Hepatocyte (in vitro differentiated cells): ENCODE measurements around the gene OR2M3. TPM values are rescaled to one million over a fixed set of nuclear protein-coding genes. Genes with fewer than 3 reads are reported as not detected.

ENCODE experiments used
- DNase-seq: peaks from one replicate; pipeline ENCODE4 v3.0.0-alpha.2; 2016; ENCODE audit warnings: low spot score
- H2AFZ ChIP-seq: fragments of 200-600 bp; sonication (generic); 2 replicates; pipeline ENCODE4 v1.6.0; 2016; ENCODE audit warnings: antibody characterized with exemption, mild to moderate bottlenecking
- H3K27ac ChIP-seq: fragments of 200-600 bp; sonication (generic); 2 replicates; pipeline ENCODE4 v1.5.1; 2016; ENCODE audit warnings: mild to moderate bottlenecking
- H3K27me3 ChIP-seq: fragments of 200-600 bp; sonication (generic); 2 replicates; pipeline ENCODE4 v1.6.1; 2016
- H3K36me3 ChIP-seq: fragments of 200-600 bp; sonication (generic); replicated peaks from 2 replicates; pipeline ENCODE4 v1.5.1; 2016; ENCODE audit warnings: low read depth; ENCODE audit not compliant: insufficient read depth
- H3K4me1 ChIP-seq: fragments of 200-600 bp; sonication (generic); 2 replicates; pipeline ENCODE4 v1.5.1; 2016; ENCODE audit warnings: mild to moderate bottlenecking, moderate library complexity; ENCODE audit not compliant: insufficient read depth
- H3K4me2 ChIP-seq: fragments of 200-600 bp; sonication (generic); 2 replicates; pipeline ENCODE4 v1.6.0; 2016
- H3K4me3 ChIP-seq: fragments of 200-600 bp; sonication (generic); 2 replicates; pipeline ENCODE4 v1.5.1; 2016; ENCODE audit warnings: mild to moderate bottlenecking
- H3K79me2 ChIP-seq: fragments of 200-600 bp; sonication (generic); 2 replicates; pipeline ENCODE4 v1.6.0; 2017; ENCODE audit warnings: mild to moderate bottlenecking
- H3K9me2 ChIP-seq: fragments of 200-600 bp; sonication (generic); replicated peaks from 2 replicates; pipeline ENCODE4 v1.6.0; 2017; ENCODE audit warnings: mild to moderate bottlenecking; ENCODE audit not compliant: insufficient read depth
- H3K9me3 ChIP-seq: fragments of 200-600 bp; sonication (generic); 2 replicates; pipeline ENCODE4 v1.5.1; 2016; ENCODE audit warnings: low read depth, mild to moderate bottlenecking
- H4K20me1 ChIP-seq: fragments of 200-600 bp; sonication (generic); 2 replicates; pipeline ENCODE4 v1.6.0; 2016; ENCODE audit warnings: mild to moderate bottlenecking; ENCODE audit not compliant: insufficient read depth, poor library complexity, severe bottlenecking
- EZH2 ChIP-seq: fragments of 200-600 bp; sonication (generic); IDR thresholded peaks from 2 replicates; pipeline ENCODE4 v1.6.1; 2016; ENCODE audit warnings: antibody characterized with exemption, mild to moderate bottlenecking, borderline replicate concordance
- EZH2phosphoT487 ChIP-seq: fragments of 200-600 bp; sonication (generic); IDR thresholded peaks from one replicate; pipeline ENCODE4 v1.6.1; 2018; ENCODE audit warnings: antibody characterized with exemption, mild to moderate bottlenecking, low read depth, moderate library complexity; ENCODE audit not compliant: unreplicated experiment, severe bottlenecking
- WGBS: methylation state at CpG from one replicate; pipeline ENCODE4 v1.1.6; 2016; ENCODE audit warnings: low lambda C conversion rate; ENCODE audit errors: missing lambda C conversion rate; 5-methylcytosine and 5-hydroxymethylcytosine counted together
- polyA plus RNA-seq: library from polyadenylated mRNA; unstranded; fragments of >200 nt; fragmentation: Nextera tagmentation; extraction: Ambion mirVana; gene quantifications from 2 replicates; pipeline ENCODE4 v1.2.1, GENCODE V29; 2016
- total RNA-seq: library from RNA; depleted of rRNA; stranded (reverse); fragments of >200 nt; gene quantifications from 2 replicates; pipeline ENCODE4 v1.2.3, GENCODE V29; 2014
- TF ChIP-seq, protein P1 (sequence below): fragments of 200-600 bp; sonication (generic); IDR thresholded peaks from 2 replicates; pipeline ENCODE4 v1.5.1; 2016; ENCODE audit warnings: antibody characterized with exemption, mild to moderate bottlenecking; ENCODE audit not compliant: poor library complexity

OR2M3 gene
- total and polyA plus RNA-seq, 2 experiments from 2014 or later, result not detected

- TF ChIP-seq EZH2 (no peak), EZH2phosphoT487 (no peak)
- TF ChIP-seq, protein P1, sequence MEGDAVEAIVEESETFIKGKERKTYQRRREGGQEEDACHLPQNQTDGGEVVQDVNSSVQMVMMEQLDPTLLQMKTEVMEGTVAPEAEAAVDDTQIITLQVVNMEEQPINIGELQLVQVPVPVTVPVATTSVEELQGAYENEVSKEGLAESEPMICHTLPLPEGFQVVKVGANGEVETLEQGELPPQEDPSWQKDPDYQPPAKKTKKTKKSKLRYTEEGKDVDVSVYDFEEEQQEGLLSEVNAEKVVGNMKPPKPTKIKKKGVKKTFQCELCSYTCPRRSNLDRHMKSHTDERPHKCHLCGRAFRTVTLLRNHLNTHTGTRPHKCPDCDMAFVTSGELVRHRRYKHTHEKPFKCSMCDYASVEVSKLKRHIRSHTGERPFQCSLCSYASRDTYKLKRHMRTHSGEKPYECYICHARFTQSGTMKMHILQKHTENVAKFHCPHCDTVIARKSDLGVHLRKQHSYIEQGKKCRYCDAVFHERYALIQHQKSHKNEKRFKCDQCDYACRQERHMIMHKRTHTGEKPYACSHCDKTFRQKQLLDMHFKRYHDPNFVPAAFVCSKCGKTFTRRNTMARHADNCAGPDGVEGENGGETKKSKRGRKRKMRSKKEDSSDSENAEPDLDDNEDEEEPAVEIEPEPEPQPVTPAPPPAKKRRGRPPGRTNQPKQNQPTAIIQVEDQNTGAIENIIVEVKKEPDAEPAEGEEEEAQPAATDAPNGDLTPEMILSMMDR, result no peak
- Histone ChIP-seq H3K9me2 (no peaks in the 10 kb centered on the region), H2AFZ (no peak overlapping the region), H3K4me1 (no peaks in the 10 kb centered on the region), H3K9me3 (peaks cover 3% of the 10 kb centered on the region), H4K20me1 (no peaks in the 10 kb centered on the region), H3K4me3 (no peak overlapping the region), H3K27ac (no peak overlapping the region), H3K79me2 (no peaks in the 10 kb centered on the region), H3K27me3 (no peaks in the 10 kb centered on the region), H3K36me3 (no peaks in the 10 kb centered on the region), H3K4me2 (no peak overlapping the region)
- no peak for DNase-seq
- WGBS, result 56% methylated on average over 3 of the region's 3 CpGs
Measured at GRCh38 chr1:248187363-248187762, 9.7 kb upstream of the OR2M3 start.

- no peak for DNase-seq
- Histone ChIP-seq H3K79me2 (no peaks in the 10 kb centered on the region), H3K4me1 (no peaks in the 10 kb centered on the region), H4K20me1 (no peaks in the 10 kb centered on the region), H2AFZ (no peak overlapping the region), H3K27me3 (no peaks in the 10 kb centered on the region), H3K9me3 (peaks cover 3% of the 10 kb centered on the region), H3K4me2 (no peak overlapping the region), H3K9me2 (no peaks in the 10 kb centered on the region), H3K4me3 (no peak overlapping the region), H3K27ac (no peak overlapping the region), H3K36me3 (no peaks in the 10 kb centered on the region)
- TF ChIP-seq EZH2phosphoT487 (no peak), EZH2 (no peak)
- TF ChIP-seq, protein P1, result no peak
- 78% methylated on average over 11 of the region's 11 CpGs for WGBS
Measured at GRCh38 chr1:248189026-248189425, 8.0 kb upstream of the OR2M3 start.

DNA sequence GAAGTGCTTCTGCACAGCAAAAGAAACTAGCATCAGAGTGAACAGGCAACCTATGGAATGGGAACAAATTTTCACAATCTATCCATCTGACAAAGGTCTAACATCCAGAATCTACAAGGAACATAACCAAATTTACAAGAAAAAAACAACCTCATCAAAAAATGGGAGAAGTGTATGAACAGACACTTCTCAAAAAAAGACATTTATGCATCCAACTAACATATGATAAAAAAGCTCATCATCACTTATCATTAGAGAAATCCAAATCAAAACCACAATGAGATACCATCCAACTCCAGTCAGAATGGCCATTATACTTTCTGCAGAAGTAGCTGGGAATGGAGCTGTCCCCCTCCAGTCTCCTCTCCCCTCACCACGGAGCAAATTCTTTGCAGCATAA lies 2.9 kb upstream of the OR2M3 start:
- no peaks in the 10 kb centered on the region for H3K4me1 ChIP-seq
- no peak overlapping the region for H3K4me2 ChIP-seq
- H3K27me3 ChIP-seq, result no peaks in the 10 kb centered on the region
- no peak overlapping the region for H2AFZ ChIP-seq
- no peaks in the 10 kb centered on the region for H3K9me2 ChIP-seq
- H4K20me1 ChIP-seq, result no peaks in the 10 kb centered on the region
- no peak overlapping the region for H3K4me3 ChIP-seq
- no peak overlapping the region for H3K27ac ChIP-seq
- no peaks in the 10 kb centered on the region for H3K79me2 ChIP-seq
- H3K36me3 ChIP-seq, result no peaks in the 10 kb centered on the region
- WGBS, result 15% methylated on average over 1 of the region's 1 CpG
- peaks cover 4% of the 10 kb centered on the region for H3K9me3 ChIP-seq
- DNase-seq, result no peak
- TF ChIP-seq EZH2, result no peak
- TF ChIP-seq EZH2phosphoT487, result no peak
- TF ChIP-seq, protein P1, result no peak

DNA sequence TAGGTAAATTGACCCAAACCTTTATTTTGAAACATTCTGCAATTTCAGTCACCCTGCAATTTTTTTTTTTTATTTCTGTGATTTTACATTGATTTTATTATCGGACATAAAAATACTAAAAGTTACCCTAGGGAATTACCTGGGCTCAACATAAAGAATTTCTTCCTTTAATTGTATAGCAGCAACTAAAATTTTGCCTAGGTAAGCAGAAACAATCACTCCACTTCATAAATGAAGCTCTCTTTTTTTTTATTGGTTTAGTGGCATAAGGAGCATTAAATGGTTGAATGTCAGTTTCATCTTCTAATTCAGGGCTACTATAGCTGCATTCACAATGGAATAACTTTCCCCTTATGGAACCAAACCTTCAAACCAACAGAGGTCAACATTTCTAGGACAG lies 18.8 kb downstream of the OR2M3 start:
- TF ChIP-seq EZH2phosphoT487 (no peak), EZH2 (no peak)
- TF ChIP-seq, protein P1, result no peak

More for the DNA sequence above, 18.8 kb downstream of the OR2M3 start:
- no peak overlapping the region for H3K27ac ChIP-seq
- WGBS, result 100% methylated on average over 1 of the region's 1 CpG
- H3K9me3 ChIP-seq, result no peaks in the 10 kb centered on the region
- H2AFZ ChIP-seq, result no peak overlapping the region
- no peaks in the 10 kb centered on the region for H3K36me3 ChIP-seq
- H3K9me2 ChIP-seq, result no peaks in the 10 kb centered on the region
- H3K79me2 ChIP-seq, result no peaks in the 10 kb centered on the region
- no peaks in the 10 kb centered on the region for H4K20me1 ChIP-seq
- no peaks in the 10 kb centered on the region for H3K4me1 ChIP-seq
- no peak overlapping the region for H3K4me2 ChIP-seq
- no peaks in the 10 kb centered on the region for H3K27me3 ChIP-seq
- no peak overlapping the region for H3K4me3 ChIP-seq
- DNase-seq, result no peak
